BE2C (cell line): ENCODE data around the gene FAM169A.
"Not testable (repeated sequence)": the region's sequence is repeated elsewhere in the genome, so short reads cannot be mapped to it uniquely, and the experiment has no call there.

Source experiments
- DNase-seq: peaks from one replicate; pipeline ENCODE4 v3.0.0-alpha.2; 2020
- H3K27me3 ChIP-seq: fragments of 250-450 bp; sonication (Bioruptor Pico); 2 replicates; pipeline ENCODE4 v1.5.1; 2020; ENCODE audit warnings: mild to moderate bottlenecking
- H3K36me3 ChIP-seq: fragments of 250-450 bp; sonication (Bioruptor Pico); 2 replicates; pipeline ENCODE4 v1.5.1; 2020; ENCODE audit warnings: mild to moderate bottlenecking
- H3K4me1 ChIP-seq: fragments of 250-450 bp; sonication (Bioruptor Pico); 2 replicates; pipeline ENCODE4 v1.5.1; 2020
- H3K4me3 ChIP-seq: 2 replicates; pipeline ENCODE4 v1.5.1; 2011; ENCODE audit warnings: low read depth, low read length
- H3K9me3 ChIP-seq: fragments of 250-450 bp; sonication (Bioruptor Pico); 2 replicates; pipeline ENCODE4 v1.5.1; 2020
- CTCF ChIP-seq: IDR thresholded peaks from 2 replicates; pipeline ENCODE4 v1.5.1; 2012; ENCODE audit warnings: mild to moderate bottlenecking, low read depth, low read length

Gene FAM169A

GRCh38 chr5:74895906-74896305 is 29.7 kb upstream of the FAM169A start:
- H3K9me3 ChIP-seq: no peaks in the 10 kb centered on the region
- no peaks in the 10 kb centered on the region for H3K4me1 ChIP-seq
- no peaks in the 10 kb centered on the region for H3K36me3 ChIP-seq
- H3K27me3 ChIP-seq: no peaks in the 10 kb centered on the region
- DNase-seq: no peak
- no peak overlapping the region for H3K4me3 ChIP-seq
- TF ChIP-seq CTCF: no peak

DNA sequence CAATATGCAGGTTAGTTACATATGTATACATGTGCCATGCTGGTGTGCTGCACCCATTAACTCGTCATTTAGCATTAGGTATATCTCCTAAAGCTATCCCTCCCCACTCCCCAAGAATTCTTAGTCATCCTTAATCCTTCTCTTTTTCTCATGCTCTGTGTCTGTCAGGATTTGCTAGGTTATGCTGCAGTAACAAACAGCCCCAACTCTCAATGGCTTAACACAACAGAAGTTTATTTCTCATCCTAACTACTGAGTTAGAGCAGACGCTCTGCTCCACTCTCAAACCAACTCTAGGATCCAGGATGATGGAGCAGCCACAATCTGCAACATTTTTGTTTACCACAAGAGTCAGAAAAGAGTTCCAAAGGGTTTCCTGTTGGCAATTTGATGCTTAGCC is 28.2 kb upstream of the FAM169A start:
- no peak for TF ChIP-seq CTCF
- H3K4me1 ChIP-seq: no peaks in the 10 kb centered on the region
- H3K4me3 ChIP-seq: no peak overlapping the region
- H3K27me3 ChIP-seq: no peaks in the 10 kb centered on the region
- no peak for DNase-seq
- H3K36me3 ChIP-seq: no peaks in the 10 kb centered on the region
- H3K9me3 ChIP-seq: no peaks in the 10 kb centered on the region

DNA sequence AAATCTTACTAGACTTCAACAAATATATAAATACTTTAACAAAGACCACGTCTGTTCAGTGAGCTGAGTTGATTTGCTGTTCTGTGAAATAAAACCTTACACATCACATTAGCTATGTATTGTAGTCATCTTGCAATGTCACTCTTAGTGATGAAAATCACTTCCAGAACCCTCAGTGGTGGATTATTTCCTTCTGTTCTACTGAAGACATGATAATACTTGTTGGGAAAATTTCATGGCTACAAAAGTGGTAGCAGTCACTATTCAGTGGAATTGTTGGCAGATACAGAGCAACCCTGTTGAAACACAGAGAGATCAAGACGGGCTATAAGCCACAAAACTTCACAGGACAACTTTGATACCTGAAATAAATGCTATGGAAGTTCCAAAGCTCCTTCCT is 26.7 kb upstream of the FAM169A start:
- no peak for TF ChIP-seq CTCF
- H3K27me3 ChIP-seq: no peaks in the 10 kb centered on the region

GRCh38 chr5:74889523-74890105 is 23.4 kb upstream of the FAM169A start:
- DNase-seq: no peak
- H3K4me3 ChIP-seq: no peak overlapping the region
- H3K9me3 ChIP-seq: no peaks in the 10 kb centered on the region
- H3K27me3 ChIP-seq: no peaks in the 10 kb centered on the region
- no peaks in the 10 kb centered on the region for H3K36me3 ChIP-seq
- H3K4me1 ChIP-seq: no peaks in the 10 kb centered on the region
- no peak for TF ChIP-seq CTCF

More for the DNA sequence above, 26.7 kb upstream of the FAM169A start:
- H3K36me3 ChIP-seq: no peaks in the 10 kb centered on the region
- H3K4me1 ChIP-seq: no peaks in the 10 kb centered on the region
- H3K9me3 ChIP-seq: no peaks in the 10 kb centered on the region
- H3K4me3 ChIP-seq: no peak overlapping the region
- DNase-seq: no peak

GRCh38 chr5:74888117-74888516 is 21.9 kb upstream of the FAM169A start:
- no peaks in the 10 kb centered on the region for H3K4me1 ChIP-seq
- no peaks in the 10 kb centered on the region for H3K27me3 ChIP-seq
- no peak overlapping the region for H3K4me3 ChIP-seq
- H3K36me3 ChIP-seq: no peaks in the 10 kb centered on the region
- H3K9me3 ChIP-seq: no peaks in the 10 kb centered on the region
- no peak for DNase-seq
- no peak for TF ChIP-seq CTCF

- Histone ChIP-seq H3K36me3 (no peaks in the 10 kb centered on the region), H3K27me3 (no peaks in the 10 kb centered on the region), H3K9me3 (no peaks in the 10 kb centered on the region), H3K4me3 (no peak overlapping the region), H3K4me1 (no peaks in the 10 kb centered on the region)
- DNase-seq: no peak
- no peak for TF ChIP-seq CTCF
Observed at GRCh38 chr5:74885170-74885569, 19.0 kb upstream of the FAM169A start.

DNA sequence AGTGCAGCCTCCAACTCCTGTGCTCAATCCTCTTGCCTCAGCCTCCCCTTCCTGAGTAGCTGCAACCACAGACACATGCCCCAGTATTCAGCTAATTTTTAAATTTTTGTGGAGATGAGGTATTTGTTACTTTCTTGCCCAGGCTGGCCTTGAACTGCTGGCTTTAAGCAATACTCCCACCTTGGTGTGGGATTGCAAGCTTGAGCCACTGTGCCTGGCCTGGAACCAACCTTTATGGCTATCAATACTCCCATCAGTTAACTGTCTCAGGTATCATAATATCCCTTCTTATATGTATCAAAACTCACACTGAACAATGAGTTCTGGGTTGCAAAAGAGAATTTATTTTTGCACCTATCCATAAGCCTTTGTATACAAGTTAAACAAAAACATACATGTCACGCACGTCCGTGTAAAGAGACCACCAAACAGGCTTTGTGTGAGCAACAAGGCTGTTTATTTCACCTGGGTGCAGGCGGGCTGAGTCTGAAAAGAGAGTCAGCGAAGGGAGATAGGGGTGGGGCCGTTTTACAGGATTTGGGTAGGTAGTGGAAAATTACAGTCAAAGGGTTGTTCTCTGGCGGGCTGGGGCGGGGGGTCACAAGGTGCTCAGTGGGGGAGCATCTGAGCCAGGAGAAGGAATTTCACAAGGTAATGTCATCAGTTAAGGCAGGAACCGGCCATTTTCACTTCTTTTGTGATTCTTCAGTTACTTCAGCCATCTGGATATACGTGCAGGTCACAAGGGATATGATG is 16.4 kb upstream of the FAM169A start:
- H3K4me1 ChIP-seq, DNase-seq, H3K36me3 ChIP-seq, H3K4me3 ChIP-seq, H3K27me3 ChIP-seq, H3K9me3 ChIP-seq: not testable (repeated sequence)
